Transverse colon (tissue), 4 donors: ENCODE measurements around the gene SLC25A17. TPM values are rescaled to one million over a fixed set of nuclear protein-coding genes. Genes with fewer than 3 reads are reported as not detected.
"Not testable (repeated sequence)": the region's sequence is repeated elsewhere in the genome, so short reads cannot be mapped to it uniquely, and the experiment has no call there.

Experiments
- DNase-seq: peaks from one replicate; pipeline ENCODE4 v3.0.0-alpha.2; 2019
- H3K27ac ChIP-seq, 4 donors: fragments of 200-600 bp; sonication (generic); 2 replicates each; pipeline ENCODE4 v1.5.1; 2016 to 2018; ENCODE audit warnings: inconsistent platforms in 4 of 4
- H3K27me3 ChIP-seq: fragments of 200-600 bp; sonication (generic); 2 replicates; pipeline ENCODE4 v1.5.1; 2017; ENCODE audit warnings: inconsistent platforms
- H3K36me3 ChIP-seq, 4 donors: fragments of 200-600 bp; sonication (generic); 2 replicates each; pipeline ENCODE4 v1.5.1; 2017 to 2019; ENCODE audit warnings: inconsistent platforms in 4 of 4
- H3K4me1 ChIP-seq, 4 donors: fragments of 200-600 bp; sonication (generic); 2 replicates each; pipeline ENCODE4 v1.5.1; 2017 to 2020; ENCODE audit warnings: inconsistent platforms in 4 of 4
- H3K4me3 ChIP-seq, 4 donors: fragments of 200-600 bp; sonication (generic); 1 replicate in 1 of 4; 2 replicates in 3 of 4; pipeline versions ENCODE4 v1.5.1 to v1.6.1; 2017 to 2019; ENCODE audit warnings: inconsistent platforms in 4 of 4
- H3K9me3 ChIP-seq, 2 donors: fragments of 200-600 bp; sonication (generic); 2 replicates each; pipeline ENCODE4 v1.5.1; 2017 to 2019; ENCODE audit warnings: inconsistent platforms in 2 of 2
- CTCF ChIP-seq, 5 experiments: fragments of 200-600 bp in 3 of 5; fragments of 450-650 bp in 2 of 5; sonication (generic) in 3 of 5; IDR thresholded peaks; 1 replicate in 2 of 5; 2 replicates in 3 of 5; pipeline ENCODE4 v1.5.1; 2016 to 2017; ENCODE audit warnings: antibody characterized with exemption in 5 of 5, inconsistent platforms in 3 of 5, mild to moderate bottlenecking in 2 of 5, moderate library complexity in 1 of 5
- EP300 ChIP-seq: sonication (generic); formaldehyde crosslinking; IDR thresholded peaks from one replicate; pipeline ENCODE4 v1.6.1; 2017; ENCODE audit warnings: antibody characterized with exemption, low read depth
- POLR2A ChIP-seq: fragments of 450-650 bp; IDR thresholded peaks from one replicate; pipeline ENCODE4 v1.6.1; 2016; ENCODE audit warnings: antibody characterized with exemption, mild to moderate bottlenecking, moderate library complexity
- POLR2AphosphoS5 ChIP-seq, 3 donors: sonication (generic); formaldehyde crosslinking; IDR thresholded peaks; one replicate each; pipeline ENCODE4 v1.6.1; 2016; ENCODE audit warnings: antibody characterized with exemption in 3 of 3
- WGBS, 2 donors: methylation state at CpG; one replicate each; pipeline ENCODE4 v1.1.5; 2018; ENCODE audit warnings: low coverage in 1 of 2; 5-methylcytosine and 5-hydroxymethylcytosine counted together
- in situ Hi-C, 4 donors: fragments of 200-750 bp; cut with MboI; loops; one replicate each; pipeline versions ENCODE4 v1.15.0 to v1.15.1; 2017; ENCODE audit warnings: low sequenced_read_pairs in 3 of 4, low pct_ligation_motif_present in 1 of 4, low pct_unique_long_range_greater_than_20kb in 1 of 4
- intact Hi-C: fragments of 100-400 bp; cut with DNase I; formaldehyde crosslinking; loops from one replicate; pipeline ENCODE4 v1.15.1; 2023; ENCODE audit warnings: low total_unique reads
- total RNA-seq, 4 donors: library from RNA; depleted of rRNA; stranded (reverse); fragments of >200 nt; gene quantifications; one replicate each; pipeline ENCODE4 v1.1.0, GENCODE V29; 2016

SLC25A17 gene
- total RNA-seq, 4 donors from 2014 or later = 8.0 to 20.2 (median 12.5) TPM

GRCh38 chr22:40789131-40789530, 30.0 kb downstream of the SLC25A17 start:
- intact Hi-C loops (no loop called here), in situ Hi-C loops (no loop called here)
- Histone ChIP-seq H3K27ac (no peak overlapping the region), H3K9me3 (no peaks in the 10 kb centered on the region), H3K27me3 (no peaks in the 10 kb centered on the region), H3K4me3 (no peak overlapping the region), H3K4me1 (no peaks in the 10 kb centered on the region), H3K36me3 (peaks cover 0 to 5% (median 2%) of the 10 kb centered on the region in 4 donors)
- WGBS, 2 donors = 90 to 97% methylated on average over 11 to 22 of the region's 22 CpGs
- DNase-seq = no peak
- TF ChIP-seq POLR2A (no peak), POLR2AphosphoS5 (IDR thresholded peaks at IDR 0.05) (no peak), CTCF (IDR thresholded peaks at IDR 0.05) (no peak), EP300 (no peak)

GRCh38 chr22:40782521-40782920, 36.6 kb downstream of the SLC25A17 start:
- no peaks in the 10 kb centered on the region for H3K27me3 ChIP-seq
- no peak for DNase-seq
- H3K36me3 ChIP-seq = no peaks in the 10 kb centered on the region
- no peak overlapping the region for H3K27ac ChIP-seq
- in situ Hi-C loops = no loop called here
- no peaks in the 10 kb centered on the region for H3K9me3 ChIP-seq
- WGBS, 2 donors = 79 to 91% methylated on average over 2 to 3 of the region's 3 CpGs
- H3K4me1 ChIP-seq = no peaks in the 10 kb centered on the region
- TF ChIP-seq EP300 = no peak
- no peak for TF ChIP-seq POLR2A
- no peak for TF ChIP-seq POLR2AphosphoS5 (IDR thresholded peaks at IDR 0.05)
- no peak for TF ChIP-seq CTCF (IDR thresholded peaks at IDR 0.05)
- H3K4me3 ChIP-seq = no peak overlapping the region
- intact Hi-C loops = no loop called here

- DNase-seq, H3K9me3 ChIP-seq, H3K27ac ChIP-seq, H3K4me1 ChIP-seq, intact Hi-C loops, H3K27me3 ChIP-seq, in situ Hi-C loops, H3K4me3 ChIP-seq, H3K36me3 ChIP-seq: not testable (repeated sequence)
- 93 to 95% methylated on average over 2 to 14 of the region's 14 CpGs for WGBS, 2 donors
Measured at GRCh38 chr22:40781749-40782148, 37.4 kb downstream of the SLC25A17 start.

DNA sequence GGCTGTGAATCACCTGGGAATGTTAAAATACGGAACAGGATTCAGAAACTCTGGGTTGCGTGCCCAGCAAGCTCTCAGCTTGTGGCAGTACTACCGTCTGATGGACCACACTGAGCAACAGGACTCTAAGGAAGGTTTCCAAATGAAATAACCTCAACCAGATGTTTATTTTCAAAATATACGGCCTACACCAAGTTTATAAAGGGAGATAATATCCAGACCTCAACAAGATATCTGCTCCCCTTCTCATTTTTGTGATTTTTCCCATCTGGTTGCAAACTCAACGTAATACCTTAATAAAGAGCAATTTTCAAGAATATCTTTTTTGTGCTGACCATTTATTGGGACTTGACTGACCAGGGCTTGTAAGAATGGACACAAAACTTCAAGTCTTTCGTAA, 49.4 kb downstream of the SLC25A17 start:
- 78 to 90% methylated on average over 6 of the region's 6 CpGs for WGBS, 2 donors
- no peaks in the 10 kb centered on the region for H3K27me3 ChIP-seq
- H3K4me1 ChIP-seq = no peaks in the 10 kb centered on the region
- H3K36me3 ChIP-seq = peaks cover 0 to 32% (median 15%) of the 10 kb centered on the region in 4 donors
- TF ChIP-seq EP300 (no peak), POLR2AphosphoS5 (IDR thresholded peaks at IDR 0.05) (peak in 1 of 3 donors; percentile 40)
- intact Hi-C loops (no loop called here), in situ Hi-C loops (no loop called here)
- no peaks in the 10 kb centered on the region for H3K9me3 ChIP-seq
- no peak overlapping the region for H3K27ac ChIP-seq
- no peak for DNase-seq
- H3K4me3 ChIP-seq = no peak overlapping the region

DNA sequence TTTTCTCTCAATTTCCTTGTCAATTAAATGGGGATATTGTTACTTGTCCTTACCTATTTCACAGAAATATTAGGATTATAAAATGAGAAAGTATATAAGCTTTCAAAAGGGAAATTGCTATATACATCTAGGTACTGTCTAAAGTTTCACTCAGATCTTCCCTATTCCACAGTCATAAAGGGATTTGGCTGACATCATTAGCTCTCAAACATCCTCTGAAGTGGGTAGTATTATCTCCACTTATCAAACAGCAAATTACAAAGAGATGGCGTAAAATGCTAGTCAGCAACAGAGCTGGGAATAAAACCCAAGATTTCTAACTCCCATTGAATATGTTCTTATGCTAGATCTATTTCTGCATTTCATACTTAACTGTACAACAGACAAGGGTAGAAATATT, 50.9 kb downstream of the SLC25A17 start:
- TF ChIP-seq EP300 (no peak), POLR2A (no peak), CTCF (IDR thresholded peaks at IDR 0.05) (no peak), POLR2AphosphoS5 (IDR thresholded peaks at IDR 0.05) (no peak)
- 58 to 77% methylated on average over 1 of the region's 1 CpG for WGBS, 2 donors
- intact Hi-C loops (no loop called here), in situ Hi-C loops (no loop called here)
- Histone ChIP-seq H3K9me3 (no peaks in the 10 kb centered on the region), H3K27me3 (no peaks in the 10 kb centered on the region), H3K4me1 (no peaks in the 10 kb centered on the region), H3K27ac (no peak overlapping the region), H3K36me3 (peaks cover 0 to 30% (median 10%) of the 10 kb centered on the region in 4 donors), H3K4me3 (no peak overlapping the region)
- no peak for DNase-seq
